Measurements from ENCODE around the gene CHRM5.

The CHRM5 gene

DNA sequence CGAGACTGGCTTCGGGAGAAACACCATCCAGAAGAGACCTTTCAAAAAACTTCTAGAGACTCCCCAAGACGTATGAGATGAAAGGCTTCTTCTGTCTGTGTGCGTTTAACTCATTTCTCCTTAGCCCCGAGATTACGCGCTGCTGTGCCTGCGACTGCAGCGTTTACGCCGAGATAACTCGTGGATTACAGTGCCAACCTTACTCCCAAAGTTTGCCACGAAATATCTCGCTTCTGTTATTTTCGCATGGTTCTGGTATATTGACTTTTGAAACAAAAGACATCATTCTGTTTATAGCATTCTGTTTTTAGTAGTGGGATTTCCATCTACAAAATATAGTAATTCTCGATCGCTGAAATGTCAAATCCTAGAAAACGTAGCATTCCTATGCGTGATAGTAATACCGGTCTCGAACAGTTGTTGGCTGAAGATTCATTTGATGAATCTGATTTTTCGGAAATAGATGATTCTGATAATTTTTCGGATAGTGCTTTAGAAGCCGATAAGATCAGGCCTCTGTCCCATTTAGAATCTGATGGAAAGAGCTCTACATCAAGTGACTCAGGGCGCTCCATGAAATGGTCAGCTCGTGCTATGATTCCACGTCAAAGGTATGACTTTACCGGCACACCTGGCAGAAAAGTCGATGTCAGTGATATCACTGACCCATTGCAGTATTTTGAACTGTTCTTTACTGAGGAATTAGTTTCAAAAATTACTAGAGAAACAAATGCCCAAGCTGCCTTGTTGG, 134.1 kb downstream of the CHRM5 start:
- peak overlapping the region; percentile 78 for H3K4me3 ChIP-seq (ENCODE audit: low read depth, low read length)
- TF ChIP-seq, protein P1, sequence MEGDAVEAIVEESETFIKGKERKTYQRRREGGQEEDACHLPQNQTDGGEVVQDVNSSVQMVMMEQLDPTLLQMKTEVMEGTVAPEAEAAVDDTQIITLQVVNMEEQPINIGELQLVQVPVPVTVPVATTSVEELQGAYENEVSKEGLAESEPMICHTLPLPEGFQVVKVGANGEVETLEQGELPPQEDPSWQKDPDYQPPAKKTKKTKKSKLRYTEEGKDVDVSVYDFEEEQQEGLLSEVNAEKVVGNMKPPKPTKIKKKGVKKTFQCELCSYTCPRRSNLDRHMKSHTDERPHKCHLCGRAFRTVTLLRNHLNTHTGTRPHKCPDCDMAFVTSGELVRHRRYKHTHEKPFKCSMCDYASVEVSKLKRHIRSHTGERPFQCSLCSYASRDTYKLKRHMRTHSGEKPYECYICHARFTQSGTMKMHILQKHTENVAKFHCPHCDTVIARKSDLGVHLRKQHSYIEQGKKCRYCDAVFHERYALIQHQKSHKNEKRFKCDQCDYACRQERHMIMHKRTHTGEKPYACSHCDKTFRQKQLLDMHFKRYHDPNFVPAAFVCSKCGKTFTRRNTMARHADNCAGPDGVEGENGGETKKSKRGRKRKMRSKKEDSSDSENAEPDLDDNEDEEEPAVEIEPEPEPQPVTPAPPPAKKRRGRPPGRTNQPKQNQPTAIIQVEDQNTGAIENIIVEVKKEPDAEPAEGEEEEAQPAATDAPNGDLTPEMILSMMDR (IDR thresholded peaks at IDR 0.05; ENCODE audit: insufficient read depth, low read depth, low read length, missing control alignments): no peak
- no peak for DNase-seq (ENCODE audit: low read depth)

- no peak for DNase-seq (ENCODE audit: low read depth)
- TF ChIP-seq, protein P1 (IDR thresholded peaks at IDR 0.05; ENCODE audit: insufficient read depth, low read depth, low read length, missing control alignments): no peak
- H3K4me3 ChIP-seq (ENCODE audit: low read depth, low read length): no peak overlapping the region
Measured at GRCh38 chr15:34106423-34106822, 138.1 kb downstream of the CHRM5 start.

GRCh38 chr15:34107315-34107714, 139.0 kb downstream of the CHRM5 start:
- DNase-seq (ENCODE audit: low read depth): no peak
- TF ChIP-seq, protein P1 (IDR thresholded peaks at IDR 0.05; ENCODE audit: insufficient read depth, low read depth, low read length, missing control alignments): no peak
- H3K4me3 ChIP-seq (ENCODE audit: low read depth, low read length): no peak overlapping the region

- peak; percentile 58 for DNase-seq (ENCODE audit: low read depth)
- TF ChIP-seq, protein P1 (IDR thresholded peaks at IDR 0.05; ENCODE audit: insufficient read depth, low read depth, low read length, missing control alignments): peak; percentile 62
- H3K4me3 ChIP-seq (ENCODE audit: low read depth, low read length): no peak overlapping the region
Measured at GRCh38 chr15:34109797-34110663, 141.7 kb downstream of the CHRM5 start.

GRCh38 chr15:34111488-34111887, 143.2 kb downstream of the CHRM5 start:
- TF ChIP-seq, protein P1 (IDR thresholded peaks at IDR 0.05; ENCODE audit: insufficient read depth, low read depth, low read length, missing control alignments): no peak
- DNase-seq (ENCODE audit: low read depth): no peak
- H3K4me3 ChIP-seq (ENCODE audit: low read depth, low read length): no peak overlapping the region

- no peak for DNase-seq (ENCODE audit: low read depth)
- H3K4me3 ChIP-seq (ENCODE audit: low read depth, low read length): no peak overlapping the region
- TF ChIP-seq, protein P1 (IDR thresholded peaks at IDR 0.05; ENCODE audit: insufficient read depth, low read depth, low read length, missing control alignments): no peak
Measured at GRCh38 chr15:34114215-34114614, 145.9 kb downstream of the CHRM5 start.

Measured in GM12865 (cell line).